Stimulated activated naive B cell treated with anti-CD40 and anti-IgM and Interleukin-4, amounts not matched to agents 10 μg/mL and 1 μg/mL and 100 μg/mL, for 72 hours (primary cell): ENCODE data around the gene RNF115.
"Not testable (repeated sequence)": the region's sequence is repeated elsewhere in the genome, so short reads cannot be mapped to it uniquely, and the experiment has no call there.

Experiments
- ATAC-seq, 2 donors: fragments of 150-1000 bp; cut with Tn5 transposase; replicated peaks; 2 replicates each; pipeline ENCODE4 v1.10.0; 2021; ENCODE audit warnings: moderate library complexity in 1 of 2
- DNase-seq: peaks from one replicate; pipeline ENCODE4 v3.0.0; 2021
- H3K27ac Mint-ChIP-seq: one replicate; pipeline ENCODE4 v1.8.0; 2022; ENCODE audit warnings: mild to moderate bottlenecking, mixed read lengths
- H3K27me3 Mint-ChIP-seq, 2 donors: one replicate each; pipeline ENCODE4 v1.8.0; 2022; ENCODE audit warnings: mixed read lengths in 2 of 2
- H3K36me3 Mint-ChIP-seq, 2 donors: one replicate each; pipeline ENCODE4 v1.8.0; 2022; ENCODE audit warnings: mixed read lengths in 2 of 2, mild to moderate bottlenecking in 1 of 2
- H3K4me1 Mint-ChIP-seq, 2 donors: one replicate each; pipeline ENCODE4 v1.8.0; 2022; ENCODE audit warnings: mixed read lengths in 2 of 2, mild to moderate bottlenecking in 1 of 2
- H3K4me3 Mint-ChIP-seq, 2 donors: one replicate each; pipeline ENCODE4 v1.8.0; 2022; ENCODE audit warnings: mild to moderate bottlenecking in 2 of 2, mixed read lengths in 2 of 2, moderate library complexity in 1 of 2
- H3K9me3 Mint-ChIP-seq, 2 donors: one replicate each; pipeline ENCODE4 v1.8.0; 2022; ENCODE audit warnings: mixed read lengths in 2 of 2, mild to moderate bottlenecking in 1 of 2

Gene RNF115

DNA sequence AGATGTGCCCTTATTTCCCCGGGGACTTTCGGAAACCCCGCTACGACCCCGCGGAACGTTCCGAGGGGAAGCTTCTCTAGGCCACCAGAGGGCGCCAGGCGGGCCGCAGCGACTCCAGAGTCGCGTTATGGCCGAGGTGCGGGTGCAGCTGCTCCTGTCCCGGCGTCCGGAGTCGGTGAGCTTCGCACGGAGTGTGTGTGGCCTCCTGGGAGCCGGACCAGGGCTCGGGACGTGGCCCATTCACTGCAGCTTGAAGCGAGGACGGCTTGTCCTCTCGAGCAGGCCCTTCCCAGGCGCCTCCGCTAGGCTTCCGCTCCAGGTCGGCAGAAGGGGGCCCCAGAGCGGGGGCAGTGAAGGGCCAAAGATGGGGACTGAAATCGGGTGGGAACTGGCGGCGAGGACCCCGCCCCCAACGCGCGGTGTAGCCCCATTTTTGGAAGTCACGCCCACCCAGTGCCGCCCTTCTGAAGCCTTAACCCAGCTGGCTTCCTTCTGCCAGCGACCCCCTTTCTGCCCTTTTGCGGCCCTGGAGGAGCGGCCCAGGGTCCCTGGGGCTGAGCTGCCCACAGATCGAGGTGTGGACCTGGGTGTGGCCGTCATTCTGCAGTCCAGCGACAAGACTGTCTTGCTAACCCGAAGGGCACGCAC, 21.7 kb upstream of the RNF115 start, which contains the start of gene NUDT17:
NUDT17 (plus strand) TSS at position 117 of the 648 bp plus-strand sequence; CDS start at position 128, 11 bp downstream.
- H3K27me3 Mint-ChIP-seq, result no peaks in the 10 kb centered on the region
- peaks cover 31 to 45% of the 10 kb centered on the region in 2 donors for H3K36me3 Mint-ChIP-seq
- H3K4me1 Mint-ChIP-seq, result peaks cover 0 to 7% of the 10 kb centered on the region in 2 donors
- H3K4me3 Mint-ChIP-seq, result no peak within 1 kb of the TSS
- no peak within 1 kb of the TSS for H3K27ac Mint-ChIP-seq
- DNase-seq (peak; percentile 69), ATAC-seq (peak; percentile 76 to 81)
- H3K9me3 Mint-ChIP-seq, result no peaks in the 10 kb centered on the region

- H3K4me3 Mint-ChIP-seq, result no peak overlapping the region
- no peak overlapping the region for H3K27ac Mint-ChIP-seq
- no peaks in the 10 kb centered on the region for H3K9me3 Mint-ChIP-seq
- peaks cover 28 to 42% of the 10 kb centered on the region in 2 donors for H3K36me3 Mint-ChIP-seq
- no peaks in the 10 kb centered on the region for H3K27me3 Mint-ChIP-seq
- DNase-seq, result no peak
- ATAC-seq, result peak; percentile 94
- H3K4me1 Mint-ChIP-seq, result peaks cover 0 to 7% of the 10 kb centered on the region in 2 donors
These were observed 21.2 kb upstream of the RNF115 start for GRCh38 chr1:145845144-145845513.

GRCh38 chr1:145843031-145843430, 19.1 kb upstream of the RNF115 start:
- Mint-ChIP-seq H3K36me3 (peaks cover 17 to 38% of the 10 kb centered on the region in 2 donors), H3K4me1 (peaks cover 0 to 7% of the 10 kb centered on the region in 2 donors), H3K9me3 (no peaks in the 10 kb centered on the region), H3K27ac (no peak overlapping the region), H3K4me3 (no peak overlapping the region), H3K27me3 (no peaks in the 10 kb centered on the region)
- ATAC-seq (no peak), DNase-seq (no peak)

DNA sequence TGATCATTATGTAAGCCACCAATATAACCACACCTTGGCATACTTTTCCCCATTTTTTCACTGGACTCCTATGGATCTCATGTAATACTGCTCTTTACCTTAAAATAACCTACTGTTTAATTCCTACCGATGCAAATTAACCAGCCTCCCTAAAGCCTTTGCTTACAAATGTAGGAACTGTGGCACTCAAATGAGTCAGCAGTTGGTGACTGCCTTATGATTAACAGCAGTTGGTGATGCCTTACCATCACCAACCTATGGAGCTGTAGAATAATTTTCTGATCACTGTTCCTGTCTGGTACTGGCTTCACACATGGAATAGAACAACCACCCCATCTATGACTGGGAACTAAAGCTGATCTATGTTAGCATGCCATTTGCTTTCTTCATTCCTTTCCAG, 13.8 kb upstream of the RNF115 start:
- H3K4me1 Mint-ChIP-seq, result no peaks in the 10 kb centered on the region
- no peak for ATAC-seq
- H3K36me3 Mint-ChIP-seq, result peaks cover 35 to 64% of the 10 kb centered on the region in 2 donors
- no peak overlapping the region for H3K4me3 Mint-ChIP-seq
- H3K27me3 Mint-ChIP-seq, result no peaks in the 10 kb centered on the region
- no peak for DNase-seq
- H3K9me3 Mint-ChIP-seq, result no peaks in the 10 kb centered on the region
- H3K27ac Mint-ChIP-seq, result no peak overlapping the region

GRCh38 chr1:145830810-145831209, 6.9 kb upstream of the RNF115 start:
- peaks cover 58 to 69% of the 10 kb centered on the region in 2 donors for H3K36me3 Mint-ChIP-seq
- ATAC-seq, H3K27ac Mint-ChIP-seq: not testable (repeated sequence)

GRCh38 chr1:145828367-145829026, 4.6 kb upstream of the RNF115 start:
- Mint-ChIP-seq H3K27me3 (no peaks in the 10 kb centered on the region), H3K4me1 (peaks cover 11 to 18% of the 10 kb centered on the region in 2 donors), H3K27ac (peak overlapping the region; percentile 10), H3K4me3 (no peak overlapping the region), H3K36me3 (peaks cover 53 to 63% of the 10 kb centered on the region in 2 donors), H3K9me3 (no peaks in the 10 kb centered on the region)
- ATAC-seq, result no peak
- no peak for DNase-seq

More at GRCh38 chr1:145830810-145831209, 6.9 kb upstream of the RNF115 start:
- not testable (repeated sequence) for H3K9me3 Mint-ChIP-seq, DNase-seq, H3K27me3 Mint-ChIP-seq, H3K4me3 Mint-ChIP-seq
- peaks cover 11 to 16% of the 10 kb centered on the region in 2 donors for H3K4me1 Mint-ChIP-seq

GRCh38 chr1:145827966-145828365, 4.1 kb upstream of the RNF115 start:
- Mint-ChIP-seq H3K27ac (peak overlapping the region; percentile 10), H3K4me1 (peaks cover 11 to 18% of the 10 kb centered on the region in 2 donors), H3K9me3 (no peaks in the 10 kb centered on the region), H3K36me3 (peaks cover 49 to 58% of the 10 kb centered on the region in 2 donors), H3K27me3 (no peaks in the 10 kb centered on the region), H3K4me3 (no peak overlapping the region)
- ATAC-seq, result no peak
- no peak for DNase-seq

GRCh38 chr1:145826030-145826429, 2.1 kb upstream of the RNF115 start:
- Mint-ChIP-seq H3K4me1 (peaks cover 12 to 18% of the 10 kb centered on the region in 2 donors), H3K9me3 (no peaks in the 10 kb centered on the region), H3K27me3 (no peaks in the 10 kb centered on the region), H3K4me3 (no peak overlapping the region), H3K36me3 (peaks cover 39 to 44% of the 10 kb centered on the region in 2 donors), H3K27ac (no peak overlapping the region)
- no peak for DNase-seq
- ATAC-seq, result no peak

DNA sequence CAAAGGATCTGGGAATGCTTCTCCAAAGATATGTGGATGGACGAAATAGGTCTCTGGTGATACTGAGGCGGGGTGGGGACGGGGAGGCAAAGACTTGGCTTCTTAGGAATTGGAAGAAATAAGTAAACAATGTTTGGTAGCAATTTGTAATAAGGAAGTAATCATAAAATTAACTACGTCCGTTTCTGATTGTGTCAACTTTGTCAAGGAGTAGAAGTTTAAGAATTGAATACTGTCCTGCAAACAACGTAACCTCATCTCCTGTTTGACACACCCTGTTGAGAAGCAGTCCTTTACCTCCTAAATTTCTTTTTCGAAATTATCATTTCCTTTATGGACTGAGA, 576 bp upstream of the RNF115 start:
- Mint-ChIP-seq H3K9me3 (no peaks in the 10 kb centered on the region), H3K27me3 (no peaks in the 10 kb centered on the region), H3K4me1 (peaks cover 12 to 18% of the 10 kb centered on the region in 2 donors), H3K36me3 (peaks cover 25 to 33% of the 10 kb centered on the region in 2 donors), H3K4me3 (peak overlapping the region; percentile 93 to 99), H3K27ac (peak overlapping the region; percentile 97)
- ATAC-seq, result no peak
- no peak for DNase-seq

DNA sequence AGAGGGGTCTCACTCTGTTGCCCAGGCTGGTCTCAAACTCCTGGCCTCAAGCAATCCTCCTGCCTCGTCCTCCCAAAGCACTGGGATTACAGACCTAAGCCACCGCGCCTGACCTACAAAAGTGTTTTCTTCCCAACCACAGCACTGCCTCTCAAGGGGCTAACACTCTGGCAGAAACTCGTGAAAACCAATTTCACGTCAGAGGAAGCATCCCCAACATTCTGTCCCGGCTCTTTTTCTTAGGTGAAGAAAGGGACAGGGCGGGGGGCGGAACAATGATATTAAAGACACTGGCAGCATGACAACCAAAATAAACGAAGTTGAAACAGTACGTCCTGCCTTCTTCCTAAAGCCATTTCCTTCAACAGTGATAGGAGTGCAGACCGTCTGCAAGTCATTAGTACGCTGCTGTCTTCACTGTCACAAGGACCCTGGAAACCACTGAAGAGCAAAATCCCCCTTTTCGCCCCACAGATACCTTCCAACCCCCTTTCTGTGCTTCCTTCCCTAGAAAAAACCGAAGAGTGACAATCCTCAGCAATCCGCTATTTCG, 1.0 kb downstream of the RNF115 start:
- not testable (repeated sequence) for H3K27me3 Mint-ChIP-seq, H3K27ac Mint-ChIP-seq, H3K9me3 Mint-ChIP-seq, DNase-seq, ATAC-seq, H3K4me3 Mint-ChIP-seq
- Mint-ChIP-seq H3K36me3 (peaks cover 13 to 22% of the 10 kb centered on the region in 2 donors), H3K4me1 (peaks cover 7 to 10% of the 10 kb centered on the region in 2 donors)

- H3K4me3 Mint-ChIP-seq, H3K27ac Mint-ChIP-seq, DNase-seq, H3K36me3 Mint-ChIP-seq, H3K4me1 Mint-ChIP-seq, H3K9me3 Mint-ChIP-seq, H3K27me3 Mint-ChIP-seq: not testable (repeated sequence)
- ATAC-seq, result peak; percentile 38 to 42
These were observed 5.8 kb downstream of the RNF115 start for GRCh38 chr1:145818095-145818494.

GRCh38 chr1:145812977-145813810, 10.7 kb downstream of the RNF115 start:
- H3K27ac Mint-ChIP-seq, DNase-seq, H3K36me3 Mint-ChIP-seq, H3K27me3 Mint-ChIP-seq, ATAC-seq, H3K9me3 Mint-ChIP-seq, H3K4me3 Mint-ChIP-seq, H3K4me1 Mint-ChIP-seq: not testable (repeated sequence)

DNA sequence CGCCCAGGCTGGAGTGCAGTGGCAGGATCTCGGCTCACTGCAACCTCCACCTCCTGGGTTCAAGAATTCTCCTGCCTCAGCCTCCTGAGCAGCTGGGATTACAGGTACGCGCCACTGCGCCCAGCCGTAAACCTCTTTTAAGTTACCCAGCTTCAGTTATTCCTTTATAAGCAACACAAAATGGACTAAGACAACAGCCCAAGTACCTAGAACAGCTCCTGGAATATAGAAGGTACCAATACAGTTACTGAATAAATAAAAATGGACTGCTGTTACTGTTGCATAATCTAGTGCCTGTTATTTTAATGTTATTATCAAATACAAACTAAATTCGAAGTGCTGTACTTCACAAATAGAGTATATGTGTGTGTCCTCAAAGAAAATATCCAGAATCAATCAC, 17.1 kb downstream of the RNF115 start:
- Mint-ChIP-seq H3K36me3 (peaks cover 0 to 3% of the 10 kb centered on the region in 2 donors), H3K4me1 (peaks cover 24 to 40% of the 10 kb centered on the region in 2 donors), H3K4me3 (no peak overlapping the region), H3K27ac (no peak overlapping the region), H3K27me3 (no peaks in the 10 kb centered on the region), H3K9me3 (no peaks in the 10 kb centered on the region)
- ATAC-seq (no peak), DNase-seq (no peak)

- Mint-ChIP-seq H3K4me1 (peaks cover 28 to 44% of the 10 kb centered on the region in 2 donors), H3K9me3 (no peaks in the 10 kb centered on the region), H3K36me3 (peaks cover 3 to 4% of the 10 kb centered on the region in 2 donors), H3K4me3 (no peak overlapping the region), H3K27me3 (no peaks in the 10 kb centered on the region), H3K27ac (no peak overlapping the region)
- ATAC-seq (no peak), DNase-seq (no peak)
These were observed 17.5 kb downstream of the RNF115 start for GRCh38 chr1:145806408-145806807.
